GM18909 (cell line): ENCODE results near the gene CD247.

Source experiments
- ATAC-seq: cut with Tn5 transposase; IDR thresholded peaks from one replicate; pipeline ENCODE4 v1.9.1; 2021; ENCODE audit warnings: mild to moderate bottlenecking; ENCODE audit not compliant: unreplicated experiment, poor library complexity

Gene CD247

DNA sequence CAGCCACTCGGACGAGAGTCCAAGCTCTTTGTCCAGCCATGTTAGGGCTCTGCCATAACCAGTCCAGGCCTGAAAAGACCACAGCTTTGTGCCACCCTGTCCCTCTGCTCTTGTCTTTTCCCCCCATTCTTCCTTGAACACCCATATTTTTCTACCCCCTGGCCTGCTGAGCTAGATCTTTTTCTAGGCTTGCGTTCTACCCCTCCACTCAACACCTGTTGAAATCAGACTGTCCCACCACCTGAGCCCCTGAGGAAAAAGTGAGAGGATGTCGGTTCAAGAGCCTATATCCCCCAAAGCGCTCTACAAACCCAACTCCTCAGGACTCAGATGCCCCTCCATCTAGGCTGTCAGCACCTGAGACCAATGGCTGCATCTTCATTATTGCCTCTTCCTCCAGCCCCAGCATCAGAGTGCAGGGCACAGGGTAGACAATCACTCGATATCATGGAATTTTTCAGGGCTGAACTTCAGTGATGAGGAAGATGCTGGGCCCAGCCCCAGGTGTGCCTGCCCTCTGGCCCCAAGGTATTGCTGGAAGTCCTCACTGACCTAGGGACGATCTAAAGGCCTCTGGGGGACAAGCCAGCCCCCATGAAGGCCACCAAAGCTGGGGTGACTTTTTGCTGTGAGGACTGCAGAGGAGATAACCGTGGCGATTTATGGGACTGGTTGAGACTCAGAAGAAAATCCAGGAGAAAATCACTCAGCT, 75.3 kb downstream of the CD247 start:
- ATAC-seq: no peak

DNA sequence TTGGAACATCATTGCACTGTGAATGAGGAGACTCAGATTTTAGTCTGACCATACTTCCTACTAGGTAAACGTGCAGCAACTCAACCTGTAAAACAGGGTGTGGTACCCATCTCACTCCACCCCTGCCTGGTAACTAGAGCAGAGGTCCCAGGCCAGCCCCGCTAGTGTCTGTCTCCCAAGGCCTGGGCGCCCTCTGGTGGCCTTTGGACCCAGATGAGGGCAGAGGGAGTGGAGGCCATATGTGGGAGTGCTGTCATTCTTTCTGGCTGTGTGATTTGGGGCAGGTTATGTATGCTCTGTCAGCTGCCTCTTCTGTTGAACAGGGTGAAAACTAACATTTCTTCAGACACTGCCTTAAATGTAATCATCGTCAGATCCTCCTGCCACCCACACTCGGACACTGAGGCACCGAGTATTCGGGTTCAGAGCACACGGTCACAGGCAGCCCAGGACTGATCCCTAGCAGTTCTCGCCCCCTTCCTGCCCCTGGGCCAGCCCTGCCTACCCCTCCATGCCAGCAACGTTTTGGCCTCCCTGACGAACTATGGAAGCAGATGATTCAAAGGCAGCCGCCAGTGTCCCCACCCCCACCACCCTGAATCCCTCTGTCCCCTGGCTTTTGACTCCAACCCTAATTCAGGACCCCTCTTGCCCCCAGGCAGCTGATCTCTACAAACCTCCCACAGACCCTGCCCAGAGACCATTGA, 76.0 kb downstream of the CD247 start:
- ATAC-seq: peak; percentile 93

DNA sequence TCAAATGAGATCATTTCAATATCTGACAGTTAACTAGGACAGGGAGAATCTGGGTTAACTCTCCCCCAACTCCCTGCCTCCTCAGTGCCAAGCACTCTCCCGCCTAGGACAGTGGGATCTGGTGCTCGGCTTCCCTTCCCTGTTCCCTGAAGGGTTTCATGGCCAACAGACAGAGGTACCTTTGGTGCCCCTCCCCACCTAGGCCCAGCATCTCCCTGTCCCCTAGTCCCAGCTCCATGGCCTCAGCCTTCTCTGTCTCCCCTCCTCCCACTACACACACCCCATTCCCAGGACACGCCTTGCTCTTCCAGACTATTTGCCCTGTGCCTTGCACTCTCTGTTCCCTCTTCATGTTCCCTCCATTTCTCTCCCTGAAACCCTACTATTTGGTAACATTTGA, 77.1 kb downstream of the CD247 start:
- ATAC-seq: no peak

DNA sequence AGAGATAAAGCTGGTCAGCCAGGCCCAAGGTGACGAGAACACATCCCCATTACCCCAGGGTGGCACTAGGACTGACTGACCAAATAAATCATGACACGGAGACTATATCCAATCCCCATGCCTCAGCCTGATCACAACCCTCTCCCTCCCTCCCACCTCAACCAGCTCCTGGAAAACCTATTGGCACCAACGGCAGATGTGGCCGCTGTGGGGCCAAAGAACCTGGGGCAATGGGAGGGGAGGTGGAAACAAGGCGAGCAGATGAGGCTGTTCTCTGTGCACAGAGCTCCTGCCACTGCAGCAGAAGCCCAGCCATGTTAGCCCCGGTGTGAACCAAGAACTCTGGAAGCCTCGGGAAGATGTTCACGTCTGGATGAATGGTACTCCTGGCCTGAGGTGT, 77.6 kb downstream of the CD247 start:
- ATAC-seq: no peak

DNA sequence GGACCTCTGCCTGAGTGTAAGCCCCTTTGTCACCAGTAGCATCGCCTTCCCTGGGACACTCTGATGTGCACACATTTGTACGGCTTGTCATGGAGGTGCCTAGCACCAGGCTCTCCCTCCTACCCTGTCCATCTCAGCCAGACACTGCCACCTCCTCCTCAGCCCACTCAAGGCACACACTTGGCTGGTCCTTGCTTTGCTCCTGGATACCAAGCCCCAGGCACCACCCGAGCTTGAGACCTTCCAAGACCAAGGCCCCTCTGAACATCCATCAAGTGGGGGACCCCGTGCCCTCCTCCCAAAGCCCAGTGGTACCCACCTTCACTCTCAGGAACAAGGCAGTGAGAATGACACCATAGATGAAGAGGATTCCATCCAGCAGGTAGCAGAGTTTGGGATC, 78.0 kb downstream of the CD247 start:
- ATAC-seq: no peak

DNA sequence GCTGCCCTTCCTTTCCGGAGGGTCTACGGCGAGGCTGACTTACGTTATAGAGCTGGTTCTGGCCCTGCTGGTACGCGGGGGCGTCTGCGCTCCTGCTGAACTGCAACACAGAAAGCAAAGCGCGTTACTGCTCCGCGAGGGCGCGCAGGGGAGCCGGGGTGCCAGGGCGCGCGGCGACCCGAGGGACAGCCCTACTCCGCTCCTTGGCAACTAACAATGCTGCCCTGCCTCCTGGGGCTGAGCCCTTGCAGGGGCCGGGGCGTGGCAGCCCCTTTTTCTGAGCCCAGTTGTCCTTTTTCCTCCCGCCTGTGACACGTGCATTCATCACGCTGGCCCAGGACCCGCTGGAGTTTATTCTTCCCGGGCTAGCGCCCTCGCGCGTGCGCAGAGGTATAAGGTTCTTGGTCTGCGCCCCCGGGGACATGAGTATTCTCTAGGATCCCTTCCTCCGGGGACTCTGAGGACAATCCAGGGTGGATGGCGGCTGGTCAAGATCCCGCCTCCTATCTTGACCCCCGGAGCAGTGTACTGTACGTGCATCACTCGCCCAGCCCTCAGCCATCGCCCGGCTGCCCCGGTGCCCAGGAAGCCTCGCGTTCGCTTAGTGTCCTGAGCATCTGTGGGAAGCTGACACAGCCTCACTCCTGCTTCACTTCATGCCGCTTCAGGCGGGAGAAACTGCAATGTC, 78.9 kb downstream of the CD247 start:
- no peak for ATAC-seq

DNA sequence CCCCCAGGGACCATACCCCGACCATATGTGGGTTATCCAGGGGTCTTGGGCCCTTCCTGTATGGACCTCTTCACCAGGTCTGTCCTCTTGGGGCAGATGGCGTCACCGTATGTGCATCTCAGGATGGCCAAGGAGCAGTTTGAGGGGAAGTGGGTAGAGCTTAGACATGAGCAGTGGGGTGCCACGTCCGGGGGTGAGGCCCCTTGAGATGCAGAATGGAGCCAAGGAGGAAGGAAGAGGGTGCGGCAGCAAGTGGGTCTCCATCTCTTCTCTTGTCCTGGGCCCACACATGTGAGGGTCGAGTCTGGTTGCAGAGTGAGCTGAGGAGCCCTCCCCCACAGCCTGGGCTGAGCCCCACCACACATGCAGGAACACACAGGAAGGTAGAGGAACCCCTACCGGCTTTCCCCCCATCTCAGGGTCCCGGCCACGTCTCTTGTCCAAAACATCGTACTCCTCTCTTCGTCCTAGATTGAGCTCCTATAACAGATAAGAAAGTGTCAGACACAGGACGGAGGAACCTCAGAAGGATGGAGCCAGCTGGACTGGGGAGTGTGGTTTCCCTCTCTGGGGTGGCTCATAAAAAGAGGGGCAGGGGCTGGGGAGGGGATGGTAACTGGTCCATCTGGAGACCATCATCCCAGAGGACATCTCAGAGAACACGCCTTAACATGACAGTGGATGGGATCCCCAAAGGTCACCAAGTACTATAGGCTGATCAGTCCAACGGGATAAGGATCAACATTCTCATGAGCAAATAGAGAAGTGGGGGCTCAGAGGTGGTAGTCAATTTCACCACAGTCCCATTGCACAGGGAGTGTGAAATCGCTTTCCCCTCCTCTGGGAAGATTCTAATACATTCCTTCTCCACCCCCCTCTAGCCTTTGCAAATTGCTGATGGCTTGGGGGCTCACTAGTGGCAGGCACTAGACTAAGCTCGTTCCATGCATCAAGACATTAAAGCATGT, 79.9 kb downstream of the CD247 start:
- ATAC-seq: no peak

DNA sequence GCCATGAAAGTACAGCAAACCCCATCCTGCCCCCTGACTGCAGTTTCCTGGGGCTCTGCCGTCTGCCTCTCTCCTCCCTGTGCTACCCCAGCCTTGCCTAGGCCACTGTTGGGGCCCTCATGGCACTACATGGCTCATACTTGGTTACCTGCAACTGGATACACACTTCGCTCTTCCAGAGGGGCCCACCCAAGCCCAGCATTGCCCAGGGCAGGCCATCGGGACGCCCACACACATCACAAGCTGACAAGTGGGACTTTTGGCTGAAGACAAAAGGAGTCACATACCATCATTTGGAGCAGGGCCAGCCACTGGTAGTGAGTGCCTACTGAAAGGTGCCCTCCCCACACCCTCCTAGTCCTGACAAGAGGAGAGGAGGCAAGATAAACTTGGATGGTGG, 82.8 kb downstream of the CD247 start:
- no peak for ATAC-seq

DNA sequence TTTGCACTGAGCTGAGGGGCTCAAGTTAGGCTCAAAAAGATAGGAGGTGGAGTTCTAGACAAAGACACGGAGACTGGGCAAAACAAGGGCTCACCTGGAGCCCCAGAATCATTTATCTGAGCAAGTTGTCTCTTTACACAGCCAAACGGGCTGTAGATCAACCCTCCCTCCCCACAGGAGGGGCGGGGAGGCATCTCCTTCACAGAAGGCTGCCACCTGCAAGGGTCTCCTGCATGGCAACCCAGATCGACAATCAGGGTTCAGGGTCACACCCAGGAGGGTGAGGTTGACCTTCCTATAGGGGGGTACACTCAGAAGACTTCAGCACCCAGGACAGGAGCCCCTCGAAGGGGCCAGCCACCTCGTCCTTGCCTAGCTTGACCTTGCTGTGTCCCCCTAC, 84.0 kb downstream of the CD247 start:
- ATAC-seq: no peak

DNA sequence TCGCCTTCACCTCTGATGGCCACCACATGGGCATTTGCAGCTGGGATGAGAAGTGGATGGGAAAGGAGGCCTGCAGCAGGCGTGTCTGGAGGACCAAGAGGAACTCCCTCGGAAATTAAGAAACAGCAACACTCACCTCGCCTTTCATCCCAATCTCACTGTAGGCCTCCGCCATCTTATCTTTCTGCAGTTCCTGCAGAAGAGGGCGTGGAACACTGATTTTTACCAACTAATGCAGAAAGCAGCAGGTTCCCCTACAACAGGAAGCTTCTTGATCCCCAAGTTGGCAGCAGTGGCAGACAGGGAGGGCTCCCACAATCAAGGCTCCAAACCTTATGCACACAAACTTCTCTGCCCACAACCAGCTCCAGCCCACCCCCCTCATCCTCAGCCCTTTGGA, 84.4 kb downstream of the CD247 start:
- ATAC-seq: no peak

DNA sequence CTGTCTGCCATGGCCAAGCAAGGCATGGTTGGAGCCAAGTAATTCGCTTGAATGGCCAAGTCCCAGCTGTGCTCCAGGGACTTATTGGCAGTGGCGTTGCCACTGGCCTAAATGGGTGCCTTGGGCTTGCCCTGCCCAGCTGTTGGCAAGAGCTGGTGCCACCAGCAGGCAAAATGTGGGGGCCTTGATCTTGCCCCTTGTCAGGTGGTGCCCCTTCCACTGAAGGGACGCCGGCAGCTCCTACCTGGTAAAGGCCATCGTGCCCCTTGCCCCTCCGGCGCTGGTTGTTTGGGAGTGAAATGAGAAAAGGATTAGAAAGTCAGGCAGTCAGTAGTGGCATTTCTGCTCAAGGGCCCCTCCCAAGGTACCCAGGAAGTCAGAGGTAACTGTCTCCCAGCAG, 85.5 kb downstream of the CD247 start:
- no peak for ATAC-seq

DNA sequence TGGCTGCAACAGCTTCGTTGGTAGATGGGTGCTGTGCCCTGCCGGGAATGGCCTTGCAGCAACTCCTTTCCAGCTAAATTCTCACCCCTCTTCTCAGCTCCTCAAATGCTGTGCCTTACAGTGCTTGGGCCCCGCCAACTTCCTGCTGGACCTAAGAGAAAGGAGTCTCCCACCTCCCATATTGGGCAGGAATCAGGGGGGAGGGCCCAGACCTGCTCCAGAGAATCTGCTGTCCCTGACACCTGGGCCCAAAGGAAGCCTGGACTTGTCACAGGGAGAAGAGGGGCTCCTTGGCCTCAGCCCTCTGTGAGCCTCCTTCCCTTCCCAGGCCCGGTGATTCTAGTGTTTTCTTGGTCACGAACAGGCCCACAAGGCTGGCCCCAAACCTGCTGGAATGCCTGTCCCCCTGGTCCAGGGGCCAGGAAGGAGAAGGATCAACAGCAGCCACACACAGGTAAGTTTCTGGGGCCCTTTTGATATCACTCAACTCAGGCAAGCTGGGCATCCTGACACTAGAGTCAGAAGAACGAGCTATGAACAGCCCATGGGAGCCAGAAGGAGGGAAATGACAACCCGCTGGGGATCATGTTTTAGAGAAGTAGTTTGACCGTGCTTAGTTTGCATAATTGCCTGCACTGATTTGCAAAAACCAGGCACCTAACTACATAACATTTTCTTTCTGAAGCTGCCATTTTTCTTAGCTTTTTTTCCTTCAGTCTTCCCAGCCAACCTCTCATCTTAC, 86.2 kb downstream of the CD247 start:
- no peak for ATAC-seq

DNA sequence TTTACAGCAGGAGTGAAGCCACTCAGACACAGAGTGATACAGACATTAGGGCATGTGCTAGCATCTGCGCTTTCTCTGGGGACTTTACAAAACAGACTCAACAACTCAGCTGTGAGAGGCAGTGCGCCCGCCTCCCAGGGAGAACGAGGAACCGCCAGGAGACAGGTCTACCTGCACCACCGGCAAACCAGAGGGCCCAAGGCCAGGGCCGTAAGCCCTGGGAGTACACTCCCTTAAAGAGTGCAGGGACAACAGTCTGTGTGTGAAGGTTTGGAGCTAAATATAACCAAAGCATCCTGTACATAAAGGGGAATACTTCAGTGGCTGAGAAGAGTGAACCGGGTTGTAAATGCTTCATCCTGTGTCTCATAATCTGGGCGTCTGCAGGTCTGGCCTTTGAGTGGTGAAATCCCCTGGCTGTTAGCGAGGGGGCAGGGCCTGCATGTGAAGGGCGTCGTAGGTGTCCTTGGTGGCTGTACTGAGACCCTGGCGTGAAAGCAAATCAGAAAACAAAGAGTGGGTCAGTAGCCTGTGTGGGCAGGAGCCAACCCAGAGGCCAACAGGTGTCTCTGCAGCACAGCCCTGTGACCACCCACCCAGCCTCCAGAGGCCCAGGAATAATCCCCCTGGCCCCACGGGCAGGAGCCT, 86.9 kb downstream of the CD247 start:
- peak; percentile 38 for ATAC-seq

DNA sequence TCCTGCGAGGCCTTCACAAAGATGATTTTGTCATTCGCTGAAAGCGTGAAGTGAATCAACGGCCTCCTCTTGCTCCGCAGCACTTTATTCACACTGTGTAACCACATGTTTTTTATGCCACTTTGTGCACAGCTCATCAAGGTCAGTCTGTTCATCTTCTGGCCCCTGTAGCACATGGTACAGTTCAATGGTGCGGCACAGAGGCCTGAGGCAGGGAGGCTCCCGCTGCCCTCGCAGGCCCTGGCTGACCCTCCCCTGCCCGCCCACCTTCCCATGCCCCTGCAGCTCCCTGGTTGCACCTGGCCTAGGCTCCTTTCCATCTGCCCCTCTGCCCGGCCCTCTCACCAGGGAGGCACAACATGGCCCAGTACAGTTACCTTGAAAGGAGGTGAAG, 87.5 kb downstream of the CD247 start:
- ATAC-seq: peak; percentile 23

DNA sequence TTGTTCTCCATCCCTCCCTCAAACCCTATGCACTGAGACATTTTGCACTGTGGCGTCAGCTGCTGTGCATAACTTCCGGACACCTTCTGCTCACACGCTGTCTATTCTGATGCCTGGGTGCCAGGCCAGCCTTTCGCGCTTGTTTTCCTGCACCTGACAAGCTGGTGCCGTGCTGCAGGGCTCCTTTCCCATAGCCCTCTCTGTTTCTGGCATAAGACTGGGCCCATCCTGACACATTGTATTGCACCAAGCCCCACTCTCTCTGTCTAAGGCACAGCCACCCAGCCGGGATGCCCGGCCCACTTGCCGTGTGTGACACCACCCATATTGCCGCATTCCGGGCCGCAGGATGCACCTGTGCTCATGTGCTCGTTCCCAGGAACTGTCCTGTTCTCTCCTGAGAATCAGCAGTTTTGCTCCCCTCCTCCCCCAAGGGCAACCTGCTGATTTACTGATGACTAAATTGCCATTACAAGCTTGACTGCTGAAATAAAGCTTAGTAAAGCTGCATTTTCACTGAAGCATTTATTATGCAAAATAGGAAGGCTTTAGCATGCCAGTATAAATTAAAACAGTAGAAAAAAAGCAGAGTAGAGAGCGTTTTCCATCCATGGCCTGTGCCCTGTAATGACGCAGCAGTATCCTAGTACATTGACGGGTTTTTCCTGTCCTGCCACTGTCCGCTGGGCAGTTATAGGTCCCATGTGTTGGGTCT, 88.0 kb downstream of the CD247 start:
- ATAC-seq: peak; percentile 43

DNA sequence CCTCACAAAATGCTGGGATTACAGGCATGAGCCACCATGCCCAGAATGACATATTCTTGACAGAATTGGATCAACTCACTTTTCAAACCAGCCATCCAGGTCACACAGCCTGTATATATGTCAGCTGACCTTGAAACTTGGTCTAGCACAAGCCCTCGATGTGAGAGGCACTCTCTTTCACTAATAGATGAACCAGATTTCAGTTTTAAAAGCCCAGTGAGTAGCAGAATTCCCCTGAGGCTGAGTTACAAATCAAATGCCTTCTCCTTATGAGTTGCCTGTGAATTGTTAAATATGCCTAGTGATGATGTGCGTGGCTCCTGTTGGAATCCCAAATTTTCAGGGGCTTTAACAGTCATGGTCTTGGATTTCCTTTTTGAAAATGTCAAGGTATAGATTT, 88.7 kb downstream of the CD247 start:
- ATAC-seq: peak; percentile 44

DNA sequence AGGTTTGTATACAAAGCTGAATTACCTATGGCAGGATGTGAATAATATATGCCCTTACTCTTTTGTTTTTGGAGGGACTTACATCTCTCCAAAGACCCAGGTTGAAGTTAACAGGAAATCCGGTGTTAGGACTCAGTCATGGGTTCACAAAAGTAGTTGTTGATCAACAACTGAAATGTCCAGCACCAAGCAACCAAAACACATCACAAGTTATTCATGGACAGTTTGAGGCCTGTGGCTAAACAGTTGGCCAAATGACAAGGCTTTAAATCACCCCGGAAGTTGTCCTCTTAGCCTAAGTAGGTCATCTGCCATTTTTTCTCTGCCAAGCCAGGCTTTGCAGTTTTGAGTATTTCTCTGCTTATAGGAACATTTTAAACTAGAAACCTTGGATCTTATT, 89.9 kb downstream of the CD247 start:
- no peak for ATAC-seq

DNA sequence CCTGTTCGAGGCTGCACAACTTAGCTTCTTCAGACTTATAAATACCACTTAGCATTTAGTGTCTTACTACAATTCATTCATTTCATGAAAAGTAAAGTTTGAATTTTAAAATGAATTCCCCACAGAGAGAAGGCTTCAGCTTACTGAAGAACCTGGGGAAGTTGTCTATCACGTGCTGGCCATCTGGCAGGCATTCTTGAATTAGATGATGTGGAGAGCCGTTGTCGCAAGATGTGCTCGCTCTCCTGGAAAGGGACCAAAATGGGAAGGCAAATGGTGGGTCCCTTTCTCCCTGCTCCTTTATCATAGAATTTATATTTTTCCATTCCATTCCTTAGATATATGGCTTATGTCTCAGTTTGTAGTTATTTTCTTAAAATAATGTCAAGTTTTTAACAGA, 90.5 kb downstream of the CD247 start:
- ATAC-seq: no peak

DNA sequence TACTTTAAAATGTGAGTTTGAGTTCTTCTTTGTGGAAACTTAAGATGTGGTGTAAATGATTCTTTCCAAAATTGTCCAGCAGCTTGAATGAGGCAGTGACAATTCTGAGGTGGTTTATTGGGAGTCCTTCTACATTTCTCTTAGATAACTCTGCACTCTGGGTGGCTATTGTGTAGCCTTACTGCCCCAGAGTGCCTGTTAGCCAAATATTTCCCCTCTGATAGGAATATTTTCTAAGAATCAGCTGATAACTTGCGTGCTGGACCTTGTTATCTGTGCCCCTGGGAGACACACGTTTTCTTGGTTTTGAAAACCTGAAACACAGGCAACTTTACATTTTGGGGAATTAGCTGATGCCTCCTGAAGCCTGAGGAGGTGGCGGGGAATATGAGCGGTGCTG, 91.6 kb downstream of the CD247 start:
- no peak for ATAC-seq
